GM21526 (cell line): Measurements from ENCODE around the gene SUSD3.

Source experiments
- ATAC-seq: cut with Tn5 transposase; IDR thresholded peaks from one replicate; pipeline ENCODE4 v1.9.1; 2021; ENCODE audit warnings: moderate library complexity; ENCODE audit not compliant: unreplicated experiment, low FRiP score

Gene SUSD3

DNA sequence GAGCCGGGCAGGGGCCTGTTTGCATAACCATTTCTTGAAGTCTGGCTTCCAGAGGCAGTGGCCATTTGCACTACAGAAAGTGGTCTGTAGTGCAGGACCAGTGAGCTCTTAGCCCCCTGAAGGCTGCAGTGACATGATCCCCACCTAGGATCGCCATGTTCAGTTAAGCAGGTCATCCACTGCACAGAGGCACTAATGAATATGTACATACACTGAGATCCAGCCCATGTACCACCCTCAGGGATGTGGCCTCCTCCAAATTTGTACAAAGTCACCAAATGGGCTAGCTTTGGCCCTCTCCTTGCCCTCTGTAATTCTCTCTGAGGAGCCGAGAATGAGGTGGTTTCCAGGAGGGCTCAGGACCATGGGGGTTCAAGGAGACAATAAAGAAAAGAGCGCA lies 8.3 kb upstream of the SUSD3 start:
- ATAC-seq, result no peak

DNA sequence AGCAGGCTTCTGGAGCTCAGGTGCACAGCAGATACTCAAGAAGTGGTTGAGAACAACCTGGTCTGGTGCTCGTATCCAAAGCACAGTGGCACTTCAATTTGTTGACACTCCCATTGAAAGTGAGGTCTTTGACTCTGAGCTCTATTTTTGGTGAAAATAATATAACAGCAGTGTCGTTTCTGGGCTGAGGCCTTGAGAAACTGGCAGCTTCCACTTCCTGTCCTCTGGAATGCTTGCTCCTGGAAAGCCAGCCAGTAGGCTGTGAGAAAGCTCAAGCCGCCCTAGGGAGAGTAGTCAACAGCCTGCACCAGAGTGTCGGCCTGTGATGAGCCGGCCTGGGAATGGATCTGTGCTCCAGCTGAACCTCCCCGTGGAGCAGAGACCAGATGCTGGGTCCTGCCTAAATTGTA lies 6.8 kb upstream of the SUSD3 start:
- ATAC-seq, result no peak

DNA sequence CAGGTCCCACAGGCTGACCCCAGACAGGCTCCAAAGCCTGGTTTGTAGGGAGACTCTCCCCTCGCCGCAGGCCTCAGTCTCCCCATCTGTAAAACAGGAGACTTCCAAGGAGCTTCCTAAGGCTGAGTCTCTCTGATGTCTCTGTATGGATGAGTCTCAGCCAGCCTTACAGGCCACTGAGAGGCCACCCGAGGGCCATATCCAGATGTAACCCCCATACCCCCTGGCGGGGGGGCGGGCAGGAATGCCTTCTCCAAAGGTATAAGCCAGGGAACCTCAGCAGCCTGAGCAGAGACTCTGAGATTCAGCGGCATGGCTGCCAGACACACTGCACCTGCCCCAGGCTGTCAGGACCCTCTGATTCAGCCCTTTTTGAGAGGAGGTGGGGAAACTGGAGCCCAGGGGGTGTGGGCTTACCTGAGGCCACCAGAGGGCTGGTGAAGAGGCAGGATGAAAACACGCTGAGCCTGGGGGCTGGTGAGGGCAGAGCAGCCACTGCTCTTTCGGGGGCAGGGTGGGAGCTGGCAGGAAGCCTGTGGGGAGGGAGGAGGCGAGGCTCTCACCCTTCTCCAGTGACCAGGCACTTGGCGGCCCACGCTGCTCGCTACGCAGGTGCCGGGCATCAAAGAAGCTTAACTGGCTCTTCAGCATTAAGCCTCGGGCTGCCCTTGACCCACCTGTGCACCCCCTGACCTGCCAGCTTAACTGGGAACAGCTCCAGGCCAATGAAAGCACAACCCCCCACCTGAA lies 5.5 kb upstream of the SUSD3 start:
- no peak for ATAC-seq

DNA sequence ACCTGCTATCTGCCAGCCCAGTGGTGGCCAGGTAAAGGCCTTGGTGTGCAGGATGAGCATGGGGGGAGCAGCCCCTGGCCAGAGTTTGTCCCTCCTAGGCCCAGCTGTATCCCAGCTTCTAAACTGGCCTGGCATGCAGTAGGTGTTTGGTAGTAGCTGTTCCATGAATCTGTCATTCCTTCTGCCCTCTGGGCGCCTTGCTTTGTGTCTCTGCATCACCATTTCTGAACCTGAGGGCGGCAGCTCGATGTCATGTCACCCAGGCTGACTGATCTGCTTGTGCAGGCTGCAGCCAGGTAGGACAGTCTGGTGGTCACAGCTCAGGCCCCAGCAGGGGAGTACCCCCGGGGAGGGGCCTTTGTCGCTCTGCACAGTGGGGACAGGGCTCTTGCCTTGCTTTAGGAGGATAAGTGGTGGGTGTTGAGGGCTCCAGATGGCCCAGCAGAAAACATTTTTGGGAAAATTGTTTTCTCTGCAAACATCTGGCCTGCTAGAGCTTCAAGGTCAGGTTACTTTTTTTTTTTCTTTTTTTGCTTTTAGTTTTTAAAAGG lies 4.6 kb upstream of the SUSD3 start:
- ATAC-seq, result no peak

DNA sequence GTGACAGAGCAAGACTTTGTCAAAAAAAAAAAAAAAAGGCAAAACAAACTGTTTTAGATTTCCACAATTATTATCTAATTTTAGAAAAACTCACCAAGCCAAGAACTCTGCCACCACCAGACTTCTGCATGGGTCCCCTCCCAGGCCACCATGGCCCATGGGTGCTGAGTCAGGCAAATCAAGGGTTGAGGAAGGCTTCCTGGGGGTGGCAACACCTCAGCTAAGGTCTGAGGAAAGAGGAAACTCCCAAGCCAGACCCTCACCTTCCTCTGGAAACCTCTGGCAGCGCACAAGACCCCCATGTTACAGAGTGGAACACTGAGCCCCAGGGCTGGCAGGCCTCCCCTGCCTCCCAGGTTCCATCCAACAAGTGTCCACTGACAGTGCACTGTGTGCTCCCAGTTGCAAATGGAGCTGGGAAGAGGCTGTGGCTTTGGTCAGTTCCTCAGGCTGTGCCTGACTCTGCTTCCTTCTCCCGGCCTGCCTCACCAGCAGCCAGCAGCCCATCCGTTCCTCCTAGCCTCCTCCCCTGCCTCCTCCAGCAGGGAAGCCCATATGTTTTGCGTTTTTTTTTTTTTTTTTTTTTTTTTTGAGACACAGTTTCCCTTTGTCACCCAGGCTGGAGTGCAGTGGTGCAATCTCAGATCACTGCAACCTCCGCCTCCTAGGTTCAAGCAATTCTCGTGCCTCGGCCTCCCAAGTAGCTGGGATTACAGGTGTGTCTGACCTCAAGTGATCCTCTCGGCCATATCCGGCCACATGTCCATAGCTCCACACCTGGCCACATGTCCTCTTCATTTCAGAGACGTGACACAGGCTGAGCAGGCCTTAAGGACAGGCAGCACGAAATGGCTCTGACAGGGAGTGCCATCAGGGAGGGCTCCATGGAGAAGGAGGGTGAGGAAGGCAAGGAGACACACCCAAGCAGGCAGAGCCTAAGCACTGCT lies 3.5 kb upstream of the SUSD3 start:
- no peak for ATAC-seq

DNA sequence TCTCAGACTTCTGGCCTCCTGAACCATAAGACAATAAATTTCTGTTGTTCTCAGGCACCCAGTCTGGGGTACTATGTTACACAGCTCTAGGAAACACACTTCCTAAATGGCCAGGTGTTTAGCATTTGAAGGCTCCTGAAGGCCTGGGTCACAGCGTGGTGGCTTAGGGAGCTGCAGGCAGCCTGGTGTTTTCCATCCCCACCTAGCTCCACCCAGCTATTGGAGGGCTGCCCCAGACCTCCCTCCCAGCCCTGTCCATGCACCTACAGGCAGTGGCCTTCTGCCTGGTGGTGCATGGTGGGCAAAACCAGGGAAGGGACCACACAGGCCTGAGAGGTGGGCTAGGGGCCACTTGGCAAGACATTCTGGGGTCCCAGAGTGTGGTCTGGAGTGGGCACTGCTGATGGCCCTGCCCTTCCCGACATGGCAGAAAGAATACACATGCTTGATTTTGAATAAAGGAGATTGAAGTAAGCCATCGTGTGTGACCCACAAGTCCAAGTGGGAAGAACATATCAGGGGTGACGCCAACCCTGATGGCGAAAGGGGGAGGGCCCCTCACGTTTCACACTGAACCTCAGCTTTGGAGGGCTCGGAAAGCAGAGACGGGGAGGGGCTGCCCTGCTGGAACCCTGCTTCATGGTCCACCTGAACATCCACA lies 1.3 kb upstream of the SUSD3 start:
- ATAC-seq, result no peak

DNA sequence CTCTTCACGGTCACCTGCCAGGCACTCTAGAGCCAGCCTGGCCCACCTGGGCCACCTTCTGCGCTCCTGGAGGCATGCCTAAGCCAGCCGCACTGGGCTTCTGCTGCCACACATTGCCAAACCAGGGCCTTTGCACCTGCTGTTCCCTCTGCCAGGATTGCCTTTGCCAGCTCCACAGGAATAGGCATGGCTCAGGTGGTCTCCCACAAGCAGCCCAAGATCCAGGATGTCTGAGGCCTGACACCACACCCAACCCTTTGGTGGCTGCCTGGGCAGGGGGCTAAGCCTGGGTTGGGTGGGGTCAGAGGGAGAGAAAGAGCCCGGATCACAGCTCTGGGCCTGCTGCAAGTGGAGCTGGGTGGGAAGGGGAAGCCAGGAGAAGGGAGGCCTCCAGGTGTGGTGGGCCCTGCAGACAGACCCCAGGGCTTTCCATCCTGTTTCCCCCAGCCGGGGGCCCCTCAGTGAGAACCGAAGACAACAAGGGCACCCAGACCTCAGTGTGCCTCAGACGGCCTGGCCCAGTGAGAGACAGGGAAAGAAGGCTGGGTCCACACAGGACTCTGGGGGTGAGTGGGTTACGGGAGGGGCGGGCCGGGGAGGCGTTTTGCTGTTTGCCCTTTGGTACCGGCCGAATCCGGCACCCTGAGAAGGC lies 672 bp upstream of the SUSD3 start:
- ATAC-seq, result no peak

DNA sequence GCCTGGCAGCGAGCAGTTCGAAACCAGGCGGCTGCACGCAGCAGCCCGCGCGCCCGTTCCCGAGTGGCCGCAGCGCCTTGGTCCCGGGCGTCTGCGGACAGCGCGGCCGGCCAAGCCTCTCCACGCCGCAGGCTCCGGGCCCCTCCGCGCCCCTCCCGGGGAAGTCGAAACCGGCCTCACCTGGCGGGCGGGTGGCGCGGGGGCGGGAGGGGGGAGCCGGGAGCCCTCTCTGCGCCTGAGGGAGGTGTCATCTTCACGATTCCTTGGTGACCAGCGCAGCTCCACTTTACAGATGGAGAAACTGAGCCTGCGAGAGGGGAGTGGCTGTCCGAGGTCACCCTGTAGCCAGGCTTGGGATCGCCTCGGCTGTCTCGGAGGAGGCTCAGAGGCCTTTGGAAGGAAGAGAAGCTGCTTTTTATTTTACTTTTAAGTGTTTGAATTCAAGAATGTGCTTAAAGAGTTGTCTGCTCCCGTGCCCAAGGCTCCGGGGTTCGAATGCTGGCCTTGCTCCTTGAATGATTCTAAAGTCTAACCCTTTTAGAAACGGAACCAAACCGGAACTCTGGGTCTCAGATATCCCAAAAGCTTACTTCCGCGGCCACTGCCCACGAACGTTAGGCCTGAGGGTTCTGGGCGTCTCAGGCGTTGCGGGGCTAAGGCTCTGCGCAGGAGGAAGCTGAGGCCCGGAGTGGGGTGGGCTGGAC lies 662 bp downstream of the SUSD3 start:
- ATAC-seq, result no peak

- ATAC-seq, result no peak
Observed at GRCh38 chr9:93059715-93060578, 1.4 kb downstream of the SUSD3 start.

DNA sequence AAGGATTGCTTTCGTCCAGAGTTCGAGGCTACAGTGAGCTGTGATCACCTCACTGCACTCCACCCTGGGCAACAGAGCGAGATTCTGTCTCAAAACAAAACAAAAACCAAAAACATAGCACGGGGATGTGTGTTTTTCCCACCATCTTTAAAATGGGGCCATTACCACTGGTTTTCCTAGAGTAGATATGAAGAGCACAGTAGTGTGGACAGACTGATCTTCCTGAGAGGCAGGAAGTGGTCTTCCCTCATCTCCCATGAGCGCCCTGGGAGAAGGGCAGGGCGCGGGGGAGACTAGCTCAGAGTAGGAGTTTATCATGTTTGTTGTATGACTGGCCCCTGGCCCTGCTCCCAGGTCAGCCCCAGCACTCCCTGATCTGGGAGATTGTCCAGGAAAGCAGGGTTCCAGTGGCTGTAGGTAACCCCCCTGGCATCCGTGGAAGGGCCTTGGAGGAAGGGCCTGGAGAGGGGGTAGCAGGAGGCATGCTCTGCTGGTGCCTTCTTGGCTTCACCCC lies 2.3 kb downstream of the SUSD3 start:
- no peak for ATAC-seq

- no peak for ATAC-seq
Observed at GRCh38 chr9:93061260-93061751, 2.8 kb downstream of the SUSD3 start.

DNA sequence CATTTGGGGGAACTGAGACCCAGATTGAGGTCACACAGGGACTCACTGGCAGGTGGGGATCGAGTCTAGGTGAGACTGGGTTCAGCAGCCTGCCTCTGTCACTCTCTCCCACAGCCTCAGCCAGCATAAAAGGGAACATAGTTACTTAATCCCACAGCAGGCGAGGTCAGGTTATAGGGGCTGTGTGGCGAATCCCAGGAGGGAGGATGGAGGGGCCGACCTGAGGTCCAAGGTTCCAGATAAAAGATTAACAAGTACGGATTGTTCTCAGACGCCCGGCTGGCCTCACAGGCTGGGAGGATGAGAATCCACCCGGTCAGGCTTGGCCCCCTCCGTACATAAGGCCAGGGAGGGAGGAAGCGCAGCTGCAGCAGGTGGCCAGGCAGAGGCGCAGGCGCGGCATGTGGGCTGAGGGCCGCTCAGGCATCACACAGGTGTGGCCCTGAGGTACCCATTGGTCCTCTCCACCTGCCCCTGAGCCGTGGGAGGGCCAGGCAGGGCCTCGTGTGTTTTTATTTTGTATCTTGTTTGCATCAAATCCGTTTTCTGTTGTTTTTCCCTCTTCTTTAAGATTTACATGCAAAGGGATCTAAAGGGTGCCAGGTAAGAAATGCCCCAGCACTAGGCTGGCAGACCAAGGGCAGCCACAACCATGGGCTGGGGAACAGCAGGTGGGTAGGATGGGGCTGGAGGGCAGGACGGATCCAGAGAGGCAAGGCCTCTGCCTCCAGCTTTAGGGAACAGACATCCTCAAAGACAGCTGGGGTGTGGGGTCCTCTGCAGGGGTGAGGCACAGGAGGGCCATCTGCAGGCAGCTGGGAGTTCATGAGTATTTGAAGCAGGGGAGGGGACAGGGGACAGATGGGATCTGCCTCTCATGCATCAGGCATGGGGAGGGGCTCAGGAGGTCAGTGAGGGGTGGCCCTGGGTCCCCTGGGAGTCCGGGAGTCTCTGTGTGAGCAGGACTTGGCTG lies 3.6 kb downstream of the SUSD3 start:
- peak; percentile 45 for ATAC-seq

DNA sequence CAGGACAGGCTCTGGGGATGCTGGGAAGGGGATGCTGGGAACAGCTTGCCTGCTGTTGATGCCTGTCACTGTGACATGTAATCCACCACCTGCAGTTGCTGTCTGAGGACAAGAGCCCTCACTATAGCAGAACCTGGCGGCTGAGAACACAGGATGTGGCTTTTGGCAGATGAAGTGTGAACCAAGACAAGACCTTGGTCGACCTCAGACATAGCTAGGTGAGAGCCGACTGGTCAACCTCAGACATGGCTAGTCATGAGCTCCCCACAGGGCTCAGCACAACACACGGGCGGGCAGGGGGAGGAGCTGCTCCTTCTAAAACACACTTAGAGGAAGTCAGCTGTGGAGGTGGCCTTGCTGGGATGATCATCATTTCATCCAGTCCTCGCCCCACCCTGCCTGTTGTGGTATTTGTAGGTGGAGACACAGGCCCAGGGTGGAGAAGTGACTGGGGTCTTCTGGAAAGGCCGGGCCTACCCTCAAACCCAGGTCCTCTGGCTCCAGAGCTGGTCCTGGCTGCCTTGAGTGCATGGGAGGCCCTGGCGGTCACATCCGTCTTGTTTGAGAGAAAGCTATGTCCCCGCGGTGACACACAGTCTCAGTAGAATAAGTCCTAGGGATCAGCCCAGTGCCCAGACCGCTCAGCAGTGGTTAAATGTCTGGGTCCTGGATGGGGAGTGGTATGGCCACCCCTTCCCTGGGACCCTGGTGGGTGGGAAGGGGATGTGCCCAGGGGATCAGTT lies 6.1 kb downstream of the SUSD3 start:
- peak; percentile 79 for ATAC-seq

GRCh38 chr9:93065135-93065720 lies 6.7 kb downstream of the SUSD3 start:
- ATAC-seq, result no peak

DNA sequence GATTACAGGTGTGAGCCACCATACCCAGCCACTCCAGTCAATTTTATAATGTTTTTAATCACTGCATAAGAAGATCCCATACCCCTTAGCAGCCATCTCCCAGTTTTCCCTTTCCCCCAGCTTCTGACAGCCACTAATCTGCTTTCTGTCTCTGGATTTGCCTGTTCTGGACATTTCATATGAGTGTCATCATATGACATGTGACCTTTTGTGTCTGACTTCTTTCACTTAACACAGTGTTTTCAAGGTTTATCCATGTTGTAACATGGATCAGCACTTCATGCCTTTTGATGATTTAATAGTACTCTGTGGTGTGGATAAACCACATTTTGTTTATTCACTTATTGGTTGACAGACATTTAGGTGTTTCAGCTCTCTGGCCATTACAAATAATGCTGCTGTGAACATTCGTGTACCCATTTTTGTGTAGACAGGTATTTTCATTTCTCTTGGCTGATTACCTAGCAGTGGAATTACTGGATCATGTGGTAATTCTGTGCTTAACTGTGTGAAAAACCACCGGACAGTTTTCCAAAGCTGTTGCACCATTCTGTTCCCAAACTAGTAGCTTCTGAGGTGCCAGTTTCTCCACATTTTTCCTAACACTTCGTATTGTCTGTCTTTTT lies 8.6 kb downstream of the SUSD3 start:
- ATAC-seq, result no peak

- no peak for ATAC-seq
Observed at GRCh38 chr9:93068956-93069355, 10.5 kb downstream of the SUSD3 start.
